Adrenal gland (tissue), 12 donors: Measurements from ENCODE around the gene ZNF438. TPM values are rescaled to one million over a fixed set of nuclear protein-coding genes. Genes with fewer than 3 reads are reported as not detected.

Experiments
- DNase-seq, 7 donors: peaks; one replicate each; pipeline ENCODE4 v3.0.0-alpha.2; 2019 to 2020
- H3K27ac ChIP-seq, 5 donors: fragments of 200-600 bp; sonication (generic) in 4 of 5; 1 replicate in 3 of 5; 2 replicates in 2 of 5; pipeline versions ENCODE4 v1.5.1 to v1.8.0; 2016 to 2020; ENCODE audit warnings: mild to moderate bottlenecking in 1 of 5
- H3K27me3 ChIP-seq: fragments of 200-600 bp; 2 replicates; pipeline ENCODE4 v1.8.0; 2021
- H3K36me3 ChIP-seq, 2 donors: fragments of 200-600 bp; replicated peaks in 1 of 2; 1 replicate in 1 of 2; 2 replicates in 1 of 2; pipeline versions ENCODE4 v1.5.1 to v1.8.0; 2018 to 2022
- H3K4me1 ChIP-seq, 2 donors: fragments of 200-600 bp; replicated peaks in 1 of 2; 1 replicate in 1 of 2; 2 replicates in 1 of 2; pipeline versions ENCODE4 v1.5.1 to v1.8.0; 2018 to 2021
- H3K4me3 ChIP-seq, 4 donors: fragments of 200-600 bp; sonication (generic) in 3 of 4; one replicate each; pipeline ENCODE4 v1.5.1; 2016 to 2018
- H3K9me3 ChIP-seq, 3 donors: fragments of 200-600 bp; sonication (generic) in 1 of 3; replicated peaks in 1 of 3; 1 replicate in 2 of 3; 2 replicates in 1 of 3; pipeline versions ENCODE4 v1.5.1 to v1.8.0; 2016 to 2021
- POLR2A ChIP-seq, 2 donors: fragments of 450-650 bp; IDR thresholded peaks; one replicate each; pipeline ENCODE4 v1.6.1; 2017; ENCODE audit warnings: antibody characterized with exemption in 2 of 2, mild to moderate bottlenecking in 2 of 2, moderate library complexity in 1 of 2
- WGBS, 4 donors: extraction: QIAGEN DNeasy Blood & Tissue Kit in 2 of 4; methylation state at CpG; one replicate each; pipeline versions ENCODE4 v1.1.5 to v1.1.7; 2013 to 2017; 5-methylcytosine and 5-hydroxymethylcytosine counted together
- intact Hi-C, 2 donors: fragments of 100-400 bp; cut with DNase I; formaldehyde crosslinking; loops; one replicate each; pipeline versions ENCODE4 v1.14.1 to v1.15.0; 2022 to 2023
- polyA plus RNA-seq, 3 donors: library from polyadenylated mRNA; stranded (reverse); fragments of 200-250 nt in 2 of 3; fragments of 350-450 nt in 1 of 3; fragmentation: Illumina TruSeq in 1 of 3; extraction: RNeasy Lipid Tissue Mini Kit (QIAGEN cat#74804) in 1 of 3; gene quantifications; one replicate each; pipeline ENCODE4 v1.2.3, GENCODE V29; 2013 to 2014
- total RNA-seq, 9 donors: library from RNA; depleted of rRNA in 4 of 9; stranded (reverse); fragments of >200 nt in 4 of 9; fragments of 120-200 nt in 1 of 9; fragmentation: NEBNext Ultra II Directional in 1 of 9; extraction: Animal tissue kit (Norgen Biotek cat#: 25700) in 1 of 9; gene quantifications; one replicate each; pipeline versions ENCODE4 v1.1.0 to v1.2.4, GENCODE V29; 2013 to 2023
- TF ChIP-seq, protein P1 (sequence below), 6 experiments: fragments of 450-650 bp in 4 of 6; fragments of 200-600 bp in 2 of 6; sonication (generic) in 1 of 6; IDR thresholded peaks; 1 replicate in 5 of 6; 2 replicates in 1 of 6; pipeline versions ENCODE4 v1.5.1 to v1.8.0; 2016 to 2021; ENCODE audit warnings: antibody characterized with exemption in 6 of 6, mild to moderate bottlenecking in 2 of 6, moderate library complexity in 1 of 6
- donor health status: healthy with polysubstance abuse.
- donor health status: Bipolar disorder and iron deficiency.
- donor health status: DM: yes; HTN: yes; CAD: no.
- donor health status: DM: no; HTN: no; CAD: no.
- donor health status: DM: no; HTN: no; CAD: no.
- donor health status: DM: yes; HTN: yes; CAD: no.

The ZNF438 gene
- total and polyA plus RNA-seq, 12 donors = 3.4 to 15.5 (median 5.7) TPM

DNA sequence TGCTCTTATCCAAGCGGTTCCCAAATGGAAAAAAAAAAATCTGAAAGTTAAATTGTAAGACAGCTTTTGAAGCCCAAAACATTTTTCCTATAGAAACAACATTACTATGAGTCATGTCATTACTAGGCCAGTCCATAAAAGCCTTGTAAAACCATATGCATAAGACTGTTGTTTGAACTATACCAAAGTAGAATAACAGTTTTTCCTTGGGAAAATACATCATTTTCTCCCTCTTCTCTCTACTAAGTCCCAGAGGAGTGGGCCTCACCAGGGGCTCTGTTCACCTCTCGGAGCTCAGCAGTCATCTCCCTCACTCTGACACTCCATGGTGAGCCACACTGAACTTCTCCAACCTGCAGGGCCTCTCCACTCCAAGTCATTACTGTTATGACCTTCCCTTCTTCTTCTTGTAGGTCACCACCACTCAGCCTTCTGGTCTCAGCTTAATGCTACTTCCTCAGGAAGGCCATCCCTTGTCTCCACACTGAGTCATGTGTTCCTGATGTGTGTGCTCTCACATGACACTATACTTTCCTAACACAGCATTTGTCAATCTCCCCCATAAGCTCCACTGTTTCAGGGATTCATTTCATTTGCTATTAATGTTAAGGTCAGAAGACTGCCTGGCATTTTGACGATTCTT lies 32.5 kb downstream of the ZNF438 start:
- peak overlapping the region in 3 of 5 donors; percentile 17 to 85 (median 17) for H3K27ac ChIP-seq
- TF ChIP-seq POLR2A (IDR thresholded peaks at IDR 0.05) = peak in 1 of 2 donors; percentile 9
- TF ChIP-seq, protein P1, sequence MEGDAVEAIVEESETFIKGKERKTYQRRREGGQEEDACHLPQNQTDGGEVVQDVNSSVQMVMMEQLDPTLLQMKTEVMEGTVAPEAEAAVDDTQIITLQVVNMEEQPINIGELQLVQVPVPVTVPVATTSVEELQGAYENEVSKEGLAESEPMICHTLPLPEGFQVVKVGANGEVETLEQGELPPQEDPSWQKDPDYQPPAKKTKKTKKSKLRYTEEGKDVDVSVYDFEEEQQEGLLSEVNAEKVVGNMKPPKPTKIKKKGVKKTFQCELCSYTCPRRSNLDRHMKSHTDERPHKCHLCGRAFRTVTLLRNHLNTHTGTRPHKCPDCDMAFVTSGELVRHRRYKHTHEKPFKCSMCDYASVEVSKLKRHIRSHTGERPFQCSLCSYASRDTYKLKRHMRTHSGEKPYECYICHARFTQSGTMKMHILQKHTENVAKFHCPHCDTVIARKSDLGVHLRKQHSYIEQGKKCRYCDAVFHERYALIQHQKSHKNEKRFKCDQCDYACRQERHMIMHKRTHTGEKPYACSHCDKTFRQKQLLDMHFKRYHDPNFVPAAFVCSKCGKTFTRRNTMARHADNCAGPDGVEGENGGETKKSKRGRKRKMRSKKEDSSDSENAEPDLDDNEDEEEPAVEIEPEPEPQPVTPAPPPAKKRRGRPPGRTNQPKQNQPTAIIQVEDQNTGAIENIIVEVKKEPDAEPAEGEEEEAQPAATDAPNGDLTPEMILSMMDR (IDR thresholded peaks at IDR 0.05) = no peak
- peaks cover 0 to 5% of the 10 kb centered on the region in 2 donors for H3K4me1 ChIP-seq
- H3K36me3 ChIP-seq = no peaks in the 10 kb centered on the region
- WGBS, 4 donors = 73 to 80% (median 76%) methylated on average over 3 of the region's 3 CpGs
- peak in 6 of 7 donors; percentile 23 to 62 (median 48) for DNase-seq
- no peaks in the 10 kb centered on the region for H3K9me3 ChIP-seq
- intact Hi-C loops = no loop called here
- no peaks in the 10 kb centered on the region for H3K27me3 ChIP-seq
- H3K4me3 ChIP-seq = peak overlapping the region in 1 of 4 donors; percentile 34

DNA sequence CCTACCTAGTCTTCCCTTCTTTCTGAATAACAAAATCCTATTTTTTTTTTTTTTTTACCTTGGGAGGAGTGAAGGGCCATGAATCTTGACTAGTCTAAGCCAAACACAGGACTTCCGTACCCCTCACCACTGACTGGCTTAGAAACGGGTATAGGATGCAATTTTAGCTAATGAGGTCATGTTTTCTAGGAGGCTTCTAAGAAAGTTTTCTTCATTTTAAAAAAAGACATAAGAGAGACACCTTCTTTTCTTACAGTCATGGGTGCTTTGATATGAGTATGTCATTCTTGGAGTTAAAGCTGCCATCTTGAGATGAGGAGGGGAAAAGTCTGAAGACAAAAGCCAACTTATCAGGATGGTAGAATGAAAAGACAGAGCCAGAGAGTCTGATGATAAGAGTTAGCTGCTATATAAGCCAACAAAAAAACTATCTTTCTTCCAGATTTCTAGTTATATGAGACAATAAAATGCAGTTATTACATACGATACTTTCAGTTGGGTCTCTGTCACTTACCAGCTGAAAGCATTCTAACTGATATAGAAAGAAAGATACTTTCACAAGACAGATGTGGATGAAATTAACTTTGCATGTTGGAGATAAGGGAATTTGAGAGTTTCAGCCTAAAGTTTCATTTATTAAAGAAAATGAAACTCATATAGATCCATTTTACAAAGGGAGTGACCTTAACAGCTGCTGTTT lies 34.0 kb downstream of the ZNF438 start:
- H3K4me1 ChIP-seq = peaks cover 0 to 5% of the 10 kb centered on the region in 2 donors
- no peaks in the 10 kb centered on the region for H3K36me3 ChIP-seq
- intact Hi-C loops = no loop called here
- no peaks in the 10 kb centered on the region for H3K27me3 ChIP-seq
- TF ChIP-seq, protein P1 (IDR thresholded peaks at IDR 0.05) = no peak
- no peak for TF ChIP-seq POLR2A (IDR thresholded peaks at IDR 0.05)
- DNase-seq = no peak
- peak overlapping the region in 2 of 5 donors; percentile 19 to 29 for H3K27ac ChIP-seq
- peak overlapping the region in 1 of 4 donors; percentile 18 for H3K4me3 ChIP-seq
- 78 to 93% (median 84%) methylated on average over 3 of the region's 3 CpGs for WGBS, 4 donors
- H3K9me3 ChIP-seq = no peaks in the 10 kb centered on the region

DNA sequence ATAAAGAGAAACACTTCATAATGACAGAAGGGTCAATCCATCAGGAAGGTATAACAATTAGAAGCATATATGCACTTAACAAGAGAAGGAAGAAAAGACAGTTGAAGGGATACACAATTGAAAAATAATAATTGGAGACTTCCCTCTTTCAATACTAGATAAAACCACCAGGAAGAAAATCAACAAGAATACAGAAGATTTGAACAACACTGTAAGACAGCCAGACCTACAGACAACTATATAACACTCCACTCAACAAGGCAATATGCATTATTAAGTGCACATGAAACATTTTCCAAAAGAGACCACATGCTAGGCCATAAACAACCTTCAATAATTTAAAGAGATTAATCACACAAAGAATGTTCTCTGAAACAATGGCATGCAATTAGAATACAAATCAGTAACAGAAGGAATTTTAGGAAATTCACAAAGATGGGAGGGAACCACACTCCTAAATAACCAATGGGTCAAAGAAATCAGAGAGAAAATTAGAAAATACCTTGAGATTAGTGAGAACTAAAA lies 35.1 kb downstream of the ZNF438 start:
- no peak for TF ChIP-seq POLR2A (IDR thresholded peaks at IDR 0.05)
- TF ChIP-seq, protein P1 (IDR thresholded peaks at IDR 0.05) = no peak
- no peak overlapping the region for H3K4me3 ChIP-seq

DNA sequence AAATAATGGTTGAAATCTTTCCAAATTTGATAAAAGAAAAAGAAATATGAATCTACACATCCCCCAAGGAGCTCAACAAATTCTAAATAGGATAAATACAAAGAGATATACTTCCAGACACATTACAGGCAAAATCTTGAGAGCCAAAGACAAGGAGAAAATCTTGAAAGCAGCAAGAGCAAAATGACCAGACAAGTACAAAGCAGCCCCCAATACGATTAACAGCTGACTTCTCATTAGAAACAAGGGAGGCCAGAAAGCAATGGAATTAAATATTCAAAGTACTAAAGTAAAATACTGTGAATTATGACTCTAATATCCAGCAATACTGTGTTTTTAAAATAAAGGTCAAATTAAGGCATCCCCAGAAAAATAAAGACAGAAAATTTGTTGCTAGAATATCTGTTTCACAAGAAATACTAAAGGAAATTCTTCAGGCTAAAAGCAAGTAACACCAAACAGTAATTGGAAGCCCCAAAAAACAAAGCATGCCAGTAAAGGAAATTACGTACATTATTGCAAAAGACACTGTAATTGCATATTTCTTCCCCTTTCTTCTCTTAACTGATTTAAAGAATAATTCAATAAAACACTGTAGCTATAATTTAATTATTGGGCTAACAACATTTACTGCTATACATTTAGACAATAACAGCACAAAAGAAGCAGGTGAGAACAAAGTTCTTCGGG lies 36.4 kb downstream of the ZNF438 start:
- no peak overlapping the region for H3K4me3 ChIP-seq
- peaks cover 0 to 6% of the 10 kb centered on the region in 2 donors for H3K4me1 ChIP-seq
- no peak overlapping the region for H3K27ac ChIP-seq
- H3K36me3 ChIP-seq = no peaks in the 10 kb centered on the region
- no peaks in the 10 kb centered on the region for H3K9me3 ChIP-seq
- TF ChIP-seq, protein P1 (IDR thresholded peaks at IDR 0.05) = no peak
- TF ChIP-seq POLR2A (IDR thresholded peaks at IDR 0.05) = no peak
- H3K27me3 ChIP-seq = no peaks in the 10 kb centered on the region
- intact Hi-C loops = no loop called here
- DNase-seq = no peak
- WGBS, 4 donors = 82 to 91% (median 85%) methylated on average over 3 of the region's 3 CpGs

More for the DNA sequence above, 35.1 kb downstream of the ZNF438 start:
- Histone ChIP-seq H3K27ac (no peak overlapping the region), H3K27me3 (no peaks in the 10 kb centered on the region), H3K36me3 (no peaks in the 10 kb centered on the region), H3K9me3 (no peaks in the 10 kb centered on the region), H3K4me1 (peaks cover 0 to 8% of the 10 kb centered on the region in 2 donors)
- DNase-seq = no peak
- intact Hi-C loops = no loop called here
